GM18517 (cell line): ENCODE measurements around the gene FLNB.

Experiments
- ATAC-seq: cut with Tn5 transposase; IDR thresholded peaks from one replicate; pipeline ENCODE4 v1.9.1; 2021; ENCODE audit warnings: mild to moderate bottlenecking, moderate library complexity; ENCODE audit not compliant: unreplicated experiment

Gene FLNB

DNA sequence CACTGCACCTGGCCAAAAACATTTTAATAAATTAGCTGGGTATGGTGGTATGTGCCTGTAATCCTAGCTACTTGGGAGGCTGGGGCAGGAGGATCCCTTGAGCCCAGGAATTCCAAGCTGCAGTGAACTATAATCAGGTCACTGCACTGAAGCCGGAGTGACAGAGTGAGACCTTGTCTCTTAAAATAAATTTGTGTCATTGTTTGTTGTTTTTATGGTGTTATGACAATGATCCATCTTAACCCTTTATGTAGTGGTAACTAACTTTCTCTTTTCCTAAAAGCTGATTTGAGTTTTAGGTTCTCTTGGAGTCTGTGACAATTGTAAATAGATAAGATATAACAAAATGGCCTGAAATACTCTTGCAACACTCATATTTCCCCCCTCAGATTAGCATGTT lies 20.7 kb downstream of the FLNB start:
- no peak for ATAC-seq

DNA sequence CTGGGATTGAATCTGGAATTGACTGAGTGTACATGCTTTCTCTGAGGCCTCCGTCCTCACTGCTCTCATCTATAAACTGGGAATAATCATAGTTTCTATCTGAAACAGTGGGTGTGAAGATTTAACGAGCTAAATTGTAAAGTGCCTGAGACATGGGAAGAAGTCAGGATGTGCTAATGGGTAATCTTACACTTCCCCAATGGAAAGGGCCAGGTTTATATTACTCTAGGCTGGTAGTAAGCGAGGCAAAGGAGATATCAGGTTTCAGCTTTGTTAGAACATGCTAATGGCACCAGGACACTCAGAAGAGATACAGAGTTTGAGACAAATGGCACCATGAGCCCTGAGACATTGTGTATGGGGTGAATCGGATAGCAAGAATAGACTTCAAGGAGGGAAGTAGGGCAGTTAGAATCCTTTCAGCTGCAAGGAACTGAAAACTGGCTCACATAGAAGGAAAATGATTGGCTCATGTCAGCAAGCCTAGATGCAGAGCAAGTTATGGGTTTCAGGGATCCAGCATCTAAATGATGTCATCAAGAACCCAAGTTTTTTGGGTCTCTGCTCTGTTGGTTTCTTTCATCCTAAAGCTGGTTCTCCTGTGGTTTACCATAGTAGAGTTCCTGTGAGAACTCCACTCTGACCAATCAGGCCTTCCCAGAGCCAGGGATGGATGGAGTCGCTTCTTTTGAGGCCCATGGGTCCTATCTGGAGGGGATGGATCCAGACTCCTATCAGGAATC lies 21.8 kb downstream of the FLNB start:
- ATAC-seq = no peak

DNA sequence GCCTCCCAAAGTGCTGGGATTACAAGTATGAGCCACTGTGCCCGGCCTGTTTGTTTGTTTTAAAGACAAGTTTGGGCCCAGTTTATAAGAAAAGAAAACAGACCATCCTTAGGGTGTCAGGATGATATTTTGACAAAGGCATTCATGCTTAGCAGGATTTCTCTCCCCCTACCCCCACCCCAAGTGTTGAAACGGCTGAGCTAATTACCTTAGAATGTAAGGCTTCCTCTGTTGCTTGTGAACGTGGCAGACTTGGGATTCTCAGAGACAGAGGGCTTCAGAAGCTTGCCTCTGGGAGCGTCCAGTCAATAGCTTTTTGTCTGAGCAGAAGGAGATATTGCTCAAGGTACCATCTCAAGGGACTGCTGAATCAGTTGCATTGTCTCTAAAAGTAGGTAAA lies 24.0 kb downstream of the FLNB start:
- no peak for ATAC-seq

DNA sequence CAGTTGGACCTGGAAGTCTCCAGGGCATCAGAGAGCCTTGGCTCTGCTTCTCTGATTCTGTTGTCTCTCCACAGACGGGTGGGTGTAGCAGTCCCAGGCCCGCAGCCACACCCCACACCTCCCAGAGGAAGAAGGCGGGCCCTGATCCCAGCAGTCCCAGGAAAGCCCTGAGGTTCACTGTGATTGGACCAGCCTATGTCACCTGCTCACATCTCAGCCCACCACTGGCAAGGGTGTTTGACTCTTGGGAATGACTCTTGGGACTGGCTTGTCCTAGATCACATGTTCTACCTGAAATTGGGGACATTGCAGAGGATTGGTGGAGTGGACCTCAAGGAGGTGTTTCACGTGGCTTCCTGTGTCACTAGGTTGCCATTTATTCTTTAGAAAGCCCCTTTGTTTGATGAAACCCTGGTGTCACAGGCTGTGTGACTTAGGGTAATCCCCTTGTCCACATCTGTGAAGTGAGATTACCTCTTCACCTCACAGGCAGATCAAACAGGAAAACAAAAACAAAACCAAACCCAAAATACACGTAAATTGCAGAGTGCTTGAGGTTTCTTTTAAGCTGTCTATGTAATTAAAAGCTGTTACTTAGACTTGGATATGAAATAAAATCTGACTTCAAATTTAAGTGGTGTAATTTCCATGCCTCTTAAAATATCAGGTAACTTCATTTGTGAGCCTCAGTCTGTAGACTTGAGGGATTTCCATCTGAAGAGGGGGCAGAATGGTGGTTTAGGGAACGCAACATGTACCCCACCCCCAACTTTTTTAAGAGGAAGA lies 26.7 kb downstream of the FLNB start:
- peak; percentile 95 for ATAC-seq

DNA sequence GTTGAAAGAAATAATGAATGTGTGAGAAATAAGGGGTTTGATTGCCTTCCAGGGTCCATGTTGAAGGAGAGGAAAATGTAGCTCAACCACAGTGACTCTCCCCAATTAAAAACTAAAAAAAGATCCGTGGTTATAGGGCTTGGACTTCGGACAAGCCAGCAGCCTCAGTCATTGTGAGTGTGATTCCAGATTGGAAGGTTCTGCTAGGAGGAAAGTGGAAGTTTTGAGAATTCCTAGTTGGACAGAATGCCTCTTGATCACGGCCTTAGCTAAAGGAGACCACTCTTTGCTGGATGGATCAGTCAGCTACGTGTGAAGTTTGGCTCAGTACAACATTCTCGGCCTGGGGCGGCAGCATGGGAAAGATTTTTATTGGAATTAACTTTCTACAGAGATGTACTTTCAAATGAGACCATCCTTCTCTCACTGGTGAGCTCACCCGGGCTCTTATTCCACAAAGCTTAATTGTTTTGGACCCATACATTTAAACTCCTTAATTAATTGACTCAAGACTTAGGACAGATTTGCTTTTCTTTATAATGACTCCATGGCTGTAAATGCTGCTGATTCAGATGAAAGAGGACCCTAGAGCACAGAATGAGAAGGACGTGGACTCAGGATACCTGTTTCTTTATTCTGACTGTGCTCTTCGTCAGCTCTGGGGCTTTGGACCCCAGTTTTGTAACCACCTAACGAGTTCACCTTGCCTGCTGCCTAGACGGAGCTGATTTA lies 27.5 kb downstream of the FLNB start:
- ATAC-seq = no peak

DNA sequence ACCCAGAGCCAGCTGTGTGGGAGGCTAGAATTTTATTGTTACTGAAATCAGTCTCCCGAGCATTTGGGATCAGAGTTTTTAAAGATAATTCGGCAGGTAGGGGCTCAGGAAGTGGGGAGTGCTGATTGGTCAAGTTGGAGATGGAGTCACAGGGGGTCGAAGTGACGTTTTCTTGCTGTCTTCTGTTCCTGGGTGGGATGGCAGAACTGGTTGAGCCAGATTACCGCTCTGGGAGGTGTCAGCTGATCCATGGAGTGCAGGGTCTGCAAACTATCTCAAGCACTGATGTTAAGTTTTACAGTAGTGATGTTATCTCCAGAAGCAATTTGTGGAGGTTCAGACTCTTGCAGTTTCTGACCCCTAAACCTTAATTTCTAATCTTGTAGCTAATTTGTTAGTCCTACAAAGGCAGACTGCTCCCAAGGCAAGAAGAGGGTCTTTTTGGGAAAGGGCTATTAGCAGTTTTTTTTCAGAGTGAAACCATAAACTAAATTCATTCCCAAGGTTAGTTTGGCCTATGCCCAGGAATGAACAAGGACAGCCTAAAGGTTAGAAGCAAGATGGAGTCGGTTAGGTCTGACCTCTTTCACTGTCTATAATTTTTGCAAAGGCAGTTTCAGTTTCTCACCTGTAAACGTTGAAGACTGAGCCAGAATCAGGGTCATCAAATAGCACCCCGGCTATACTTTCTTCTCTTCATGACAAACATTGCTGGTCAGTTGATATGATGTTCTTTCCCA lies 28.2 kb downstream of the FLNB start:
- ATAC-seq = no peak

DNA sequence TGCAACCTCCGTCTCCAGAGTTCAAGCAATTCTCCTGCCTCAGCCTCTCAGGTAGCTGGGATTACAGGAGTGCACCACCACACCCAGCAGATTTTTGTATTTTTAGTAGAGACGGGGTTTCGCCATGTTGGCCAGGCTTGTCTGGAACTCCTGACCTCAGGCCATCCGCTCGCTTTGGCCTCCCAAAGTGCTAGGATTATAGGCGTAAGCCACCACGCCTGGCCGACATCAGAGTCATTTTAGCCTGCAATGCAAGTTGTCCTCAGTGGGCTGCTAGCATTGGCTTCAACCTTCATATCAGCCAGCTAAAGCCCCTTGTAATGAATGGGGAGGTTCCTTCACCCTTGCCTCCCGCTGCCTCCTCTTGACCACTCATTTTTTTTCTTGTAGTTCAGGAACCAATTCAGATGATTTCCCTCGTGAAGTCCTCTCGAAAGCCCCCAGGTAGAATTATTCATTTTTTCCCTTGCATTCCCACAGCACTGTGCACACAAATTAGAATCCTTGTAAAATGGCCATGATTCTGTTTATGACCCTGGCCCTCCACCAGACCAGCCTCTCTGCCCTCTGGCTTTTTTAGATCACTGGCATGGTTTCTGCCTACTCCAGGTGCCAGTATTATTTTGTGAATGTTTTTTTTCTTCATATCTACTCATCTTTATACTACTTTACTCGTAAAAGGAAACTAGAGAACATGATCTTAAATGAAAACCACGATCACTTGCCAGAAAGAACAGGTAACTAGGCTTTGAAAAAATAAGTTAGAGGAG lies 29.1 kb downstream of the FLNB start:
- no peak for ATAC-seq

DNA sequence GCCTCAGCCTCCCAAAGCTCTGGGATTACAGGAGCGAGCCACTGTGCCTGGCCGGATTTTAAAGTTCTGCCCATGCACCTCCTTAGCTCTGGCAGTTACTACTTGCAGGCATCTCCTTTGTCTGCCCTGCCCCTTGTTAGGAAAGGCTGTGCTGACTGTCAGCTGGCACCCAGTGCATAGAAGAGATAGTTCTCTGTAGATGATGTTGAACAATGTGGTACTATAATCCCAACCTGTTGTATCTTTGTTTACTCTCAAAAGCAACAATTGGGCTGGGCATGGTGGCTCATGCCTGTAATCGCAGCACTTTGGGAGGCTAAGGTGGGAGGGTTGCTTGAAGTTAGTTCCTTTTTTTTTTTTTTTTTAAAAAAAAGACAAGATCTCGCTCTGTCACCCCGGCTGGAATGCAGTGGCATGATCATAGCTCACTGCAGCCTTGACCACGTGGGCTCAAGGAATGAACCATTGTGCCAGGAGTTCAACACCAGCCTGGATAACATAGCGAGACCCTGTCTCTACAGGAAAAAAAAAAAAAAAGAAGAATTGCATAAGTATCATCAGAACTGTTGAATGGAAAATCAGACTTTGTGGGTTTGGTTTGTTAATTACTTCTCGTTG lies 30.6 kb downstream of the FLNB start:
- no peak for ATAC-seq

DNA sequence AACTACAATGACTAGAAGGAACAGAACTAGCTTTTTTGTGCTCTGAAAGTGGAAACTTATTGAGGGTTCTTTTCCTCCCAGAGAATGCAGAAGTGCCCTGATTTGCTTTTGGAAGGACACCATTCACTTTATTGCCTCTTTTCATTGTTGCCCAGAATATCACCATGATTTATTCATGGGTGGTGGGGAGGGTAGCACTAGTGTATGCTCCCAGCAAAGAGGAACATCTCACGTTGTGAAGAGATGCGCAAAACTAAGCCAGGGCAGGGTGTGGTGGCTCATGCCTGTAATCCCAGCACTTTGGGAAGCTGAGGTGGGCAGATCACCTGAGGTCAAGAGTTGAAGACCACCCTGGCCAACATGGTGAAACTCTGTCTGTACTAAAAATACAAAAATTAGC lies 31.4 kb downstream of the FLNB start:
- no peak for ATAC-seq

DNA sequence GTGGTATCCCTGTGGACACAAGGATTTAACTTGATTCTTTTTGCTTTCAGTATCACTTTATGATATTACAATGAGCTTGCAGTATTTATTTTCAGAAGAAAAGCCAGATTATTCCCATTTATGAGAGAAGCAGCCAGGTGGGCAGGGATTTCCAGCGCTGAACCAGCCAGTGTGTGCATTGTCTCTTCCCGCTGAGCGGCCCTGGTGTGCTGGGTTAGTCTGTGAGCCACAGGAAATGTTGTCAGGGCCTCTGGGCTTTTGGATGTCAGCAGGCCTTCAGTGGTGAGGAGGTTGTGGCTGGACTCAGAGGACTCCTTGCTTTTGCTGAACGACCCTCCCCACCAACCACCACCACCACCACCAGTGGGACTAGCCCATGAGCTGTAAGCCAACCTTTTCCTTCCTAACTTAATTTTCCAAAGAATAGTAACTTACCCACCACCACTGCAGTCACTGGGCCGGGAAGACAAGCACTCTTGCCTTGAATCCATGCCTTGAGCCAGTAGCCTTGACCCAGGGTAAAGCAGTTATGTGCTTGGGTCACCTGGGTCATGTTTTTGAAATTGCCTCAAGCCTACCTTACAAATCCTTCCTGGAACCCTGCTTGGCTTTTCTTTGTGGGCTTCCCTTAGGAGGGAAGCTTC lies 33.1 kb downstream of the FLNB start:
- no peak for ATAC-seq

DNA sequence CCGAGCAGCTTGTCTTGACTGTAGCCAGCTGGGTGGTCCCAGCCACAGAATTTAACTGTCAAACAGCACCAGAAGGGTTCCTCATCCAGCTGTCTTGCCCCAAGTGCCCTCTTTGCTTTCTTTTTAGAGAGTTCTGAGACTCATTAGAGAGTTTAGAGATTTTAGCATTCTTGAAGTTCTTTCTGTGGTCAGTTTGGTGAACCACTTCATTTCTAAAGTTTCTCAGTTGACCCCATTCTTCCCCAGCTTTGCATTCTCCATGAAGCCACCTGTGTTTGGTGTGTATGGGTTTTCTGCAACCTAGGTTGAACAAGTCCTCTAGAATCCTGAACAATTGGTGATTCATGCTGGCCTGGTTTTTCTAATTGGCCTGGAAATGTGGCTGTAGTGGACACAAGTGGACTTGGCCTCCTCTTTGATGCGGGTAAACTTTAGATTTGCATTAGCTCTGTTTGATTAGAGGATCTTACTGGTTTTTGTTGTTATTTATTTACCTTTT lies 33.7 kb downstream of the FLNB start:
- ATAC-seq = peak; percentile 90

DNA sequence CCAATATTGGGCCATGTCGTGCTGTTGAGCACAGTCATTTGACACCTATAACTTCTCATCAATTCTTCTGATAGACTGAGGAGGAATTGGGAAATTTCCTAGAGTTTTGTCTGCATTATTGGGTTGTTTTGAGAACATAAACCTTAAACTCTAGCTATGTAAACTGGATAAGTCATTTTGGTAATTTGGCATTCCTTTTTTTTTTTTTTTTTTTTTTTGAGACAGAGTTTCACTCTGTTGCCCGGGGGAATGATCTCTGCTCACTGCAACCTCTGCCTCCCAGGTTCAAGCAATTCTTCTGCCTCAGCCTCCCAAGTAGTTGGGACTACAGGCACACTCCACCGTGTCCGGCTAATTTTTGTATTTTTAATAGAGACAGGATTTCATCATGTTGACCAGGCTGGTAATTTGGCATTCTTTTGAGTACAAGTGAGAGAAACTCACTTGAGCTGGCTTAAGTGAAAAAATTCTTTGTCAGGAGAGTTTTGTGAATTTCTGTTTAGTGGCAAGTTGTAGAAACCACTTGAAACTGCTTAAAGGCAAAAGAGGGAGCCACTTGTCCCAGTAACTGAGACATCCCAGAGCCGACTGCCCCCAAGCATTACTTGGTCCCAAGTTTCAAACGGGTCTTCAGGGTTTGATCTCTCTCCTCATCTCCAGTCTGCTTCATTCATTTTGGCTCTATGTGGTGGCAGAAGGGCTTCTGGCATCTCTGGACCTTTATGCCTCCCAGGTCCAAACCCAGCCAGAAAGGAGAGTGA lies 34.9 kb downstream of the FLNB start:
- ATAC-seq = no peak

DNA sequence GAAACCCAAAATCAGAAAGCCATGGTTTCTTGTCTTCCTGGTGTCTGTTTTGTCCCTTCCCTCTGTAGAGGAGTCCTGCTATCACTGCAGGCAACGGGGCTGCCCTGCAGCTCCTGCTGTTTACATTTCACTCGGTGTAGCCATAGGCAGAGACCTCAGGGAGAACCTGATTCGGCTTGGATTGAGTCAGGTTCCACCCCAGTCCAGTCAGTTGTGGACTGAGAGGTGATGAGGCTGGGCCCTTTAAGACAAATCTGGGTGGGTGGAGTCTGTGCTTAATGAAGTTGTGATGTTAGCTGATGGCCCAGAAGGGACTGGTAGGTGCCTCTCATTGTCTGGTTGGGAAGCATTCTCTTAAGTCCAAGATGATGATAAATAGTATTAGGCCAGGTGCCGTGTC lies 35.7 kb downstream of the FLNB start:
- no peak for ATAC-seq

DNA sequence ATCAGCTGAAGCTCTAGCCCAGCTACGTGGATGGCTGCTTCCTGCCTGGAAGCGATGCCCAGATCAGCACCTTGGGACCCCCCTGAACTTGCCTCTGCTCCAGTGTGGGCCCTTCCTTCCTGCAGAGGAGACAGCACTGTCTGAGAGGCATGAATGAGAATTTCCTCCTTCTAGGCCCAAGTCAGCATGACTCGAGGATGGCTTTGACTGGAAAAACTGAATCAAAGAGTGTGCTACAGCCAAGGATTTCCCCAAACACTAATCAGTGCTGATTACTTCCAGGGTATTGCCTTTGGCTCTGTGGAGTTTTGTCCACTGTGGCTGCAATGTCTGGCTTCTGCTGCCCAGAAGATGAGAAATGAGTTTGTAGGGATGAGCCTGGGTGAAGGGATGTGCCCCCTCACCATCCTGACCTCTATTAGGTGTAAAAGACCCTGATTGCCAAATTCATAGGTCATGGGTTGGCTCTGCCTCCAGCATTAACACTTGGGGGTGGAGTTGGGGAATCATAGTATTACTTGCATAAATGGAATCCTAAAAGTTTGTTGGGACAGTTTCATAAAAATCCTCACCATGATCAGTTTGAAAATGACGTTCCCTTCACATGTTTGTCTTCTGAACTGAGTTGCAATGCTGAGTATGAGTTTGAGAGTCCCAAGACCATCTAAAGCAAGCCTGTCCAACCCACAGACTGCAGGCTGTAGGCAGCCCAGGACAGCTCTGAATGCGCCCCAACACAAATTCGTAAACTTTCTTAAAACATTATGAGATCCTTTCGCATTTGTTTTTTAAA lies 36.7 kb downstream of the FLNB start:
- ATAC-seq = no peak

DNA sequence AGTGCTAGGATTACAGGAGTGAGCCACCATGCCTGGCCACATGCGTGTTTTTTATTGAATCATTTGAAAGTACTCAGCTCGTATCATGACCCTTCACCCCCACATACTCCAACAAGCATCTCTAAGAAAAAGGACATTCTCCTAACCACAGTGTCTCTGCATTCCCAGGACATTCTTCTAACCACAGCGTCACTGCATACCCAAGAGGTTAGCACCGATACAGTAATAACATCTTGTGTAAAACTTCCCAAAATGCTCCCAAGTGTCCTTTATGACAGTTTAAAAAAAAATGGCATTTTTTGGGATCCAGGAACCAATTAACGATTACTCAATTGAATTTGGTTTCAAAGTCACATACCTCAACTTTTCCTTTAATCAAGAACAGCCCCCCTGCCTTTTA lies 39.6 kb downstream of the FLNB start:
- no peak for ATAC-seq

DNA sequence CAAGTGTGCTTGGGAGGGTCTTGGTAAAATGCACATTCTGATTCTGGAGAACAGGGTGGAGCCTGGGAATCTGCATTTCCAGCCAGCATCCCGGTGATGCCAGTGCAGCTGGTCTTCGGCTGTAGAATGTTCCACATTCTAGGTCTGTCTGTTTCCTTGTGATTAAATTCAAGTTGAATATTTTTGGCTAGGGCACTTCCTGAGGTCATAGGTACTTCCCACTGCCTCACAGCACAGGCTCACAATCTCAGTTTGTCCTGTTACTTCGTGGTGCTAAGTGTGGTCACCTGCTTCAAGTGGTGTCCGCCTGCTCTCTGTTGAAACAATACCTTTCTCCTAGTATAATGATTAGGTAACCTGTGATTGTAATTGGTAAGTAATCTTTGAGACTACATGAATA lies 40.1 kb downstream of the FLNB start:
- no peak for ATAC-seq

DNA sequence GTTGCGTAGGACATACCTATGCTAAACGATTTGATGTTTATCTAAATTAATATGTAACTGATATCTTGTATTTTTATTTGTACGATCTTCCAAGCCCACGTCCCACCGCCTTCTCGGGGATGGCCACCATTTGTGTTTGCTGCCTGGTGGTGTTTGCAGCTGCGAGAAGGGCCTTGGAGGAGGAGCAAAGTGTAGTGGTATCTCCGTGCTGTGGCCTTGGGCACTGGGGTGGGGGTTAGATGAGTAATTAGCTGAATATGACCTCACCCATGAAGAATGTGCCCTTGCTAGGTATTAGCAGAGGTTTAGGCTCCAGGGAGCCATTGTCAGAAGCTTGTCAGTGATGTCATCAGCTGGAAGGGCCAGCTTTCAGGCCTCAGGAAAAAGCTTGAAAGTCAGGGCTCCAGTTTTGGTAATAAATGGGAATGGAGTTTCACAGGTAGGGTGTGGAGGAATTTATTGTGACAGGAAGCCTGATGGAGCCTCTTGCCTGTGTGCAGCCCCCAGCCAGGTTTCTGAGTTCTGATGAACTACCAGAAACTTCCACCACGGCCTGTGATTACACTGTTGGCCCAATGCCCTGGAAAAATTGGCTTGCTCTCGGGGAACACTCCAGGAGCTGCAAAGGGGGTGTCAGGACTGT lies 41.0 kb downstream of the FLNB start:
- ATAC-seq = no peak
